GM06990 (cell line): Measurements from ENCODE around the gene CACNA2D2.
"Not testable (repeated sequence)": the region's sequence is repeated elsewhere in the genome, so short reads cannot be mapped to it uniquely, and the experiment has no call there.

Experiments used
- DNase-seq: peaks from one replicate; pipeline ENCODE4 v3.0.0-alpha.2; 2011; ENCODE audit not compliant: insufficient read length; ENCODE audit errors: extremely low read depth
- H3K27me3 ChIP-seq: replicated peaks from 2 replicates; pipeline ENCODE4 v1.6.0; 2011; ENCODE audit warnings: low read length; ENCODE audit not compliant: control insufficient read depth, insufficient read depth
- H3K36me3 ChIP-seq: 2 replicates; pipeline ENCODE4 v1.5.1; 2011; ENCODE audit warnings: low read length; ENCODE audit not compliant: control insufficient read depth, insufficient read depth
- H3K4me3 ChIP-seq: replicated peaks from 2 replicates; pipeline ENCODE4 v1.5.1; 2011; ENCODE audit warnings: low read depth, mild to moderate bottlenecking, control low read depth, low read length
- TF ChIP-seq, protein P1 (sequence below): IDR thresholded peaks from 2 replicates; pipeline ENCODE4 v1.5.1; 2011; ENCODE audit warnings: low read length, control low read depth, mild to moderate bottlenecking, inconsistent platforms; ENCODE audit not compliant: insufficient read depth, poor library complexity, severe bottlenecking

Gene CACNA2D2

DNA sequence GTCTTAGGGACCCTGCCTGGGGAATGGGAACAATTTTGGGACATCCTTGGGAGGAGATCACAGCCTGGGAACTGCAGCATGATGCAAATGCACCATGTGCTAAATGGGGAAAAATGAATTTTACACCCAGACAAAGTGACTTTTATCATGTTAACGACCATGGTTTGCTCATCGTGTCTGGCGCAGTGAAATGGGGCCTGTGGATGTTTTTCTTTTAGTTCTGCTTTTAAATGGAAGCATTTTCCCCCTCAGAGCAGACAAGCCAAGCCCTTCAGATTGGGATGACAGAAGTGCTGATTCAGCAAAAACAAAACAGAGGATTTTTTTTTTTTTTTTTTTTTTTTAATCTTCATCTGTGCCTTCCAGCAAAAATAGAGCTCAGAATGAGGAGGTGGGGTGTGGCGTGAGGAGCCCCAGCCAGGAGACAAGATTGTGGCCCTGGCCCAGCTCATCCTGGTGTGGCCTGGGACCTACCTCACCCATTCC lies 14.3 kb upstream of the CACNA2D2 start:
- Histone ChIP-seq H3K4me3 (no peak overlapping the region), H3K27me3 (no peaks in the 10 kb centered on the region; the same call in 1 of the 2 replicates), H3K36me3 (no peaks in the 10 kb centered on the region)
- no peak for DNase-seq
- TF ChIP-seq, protein P1, sequence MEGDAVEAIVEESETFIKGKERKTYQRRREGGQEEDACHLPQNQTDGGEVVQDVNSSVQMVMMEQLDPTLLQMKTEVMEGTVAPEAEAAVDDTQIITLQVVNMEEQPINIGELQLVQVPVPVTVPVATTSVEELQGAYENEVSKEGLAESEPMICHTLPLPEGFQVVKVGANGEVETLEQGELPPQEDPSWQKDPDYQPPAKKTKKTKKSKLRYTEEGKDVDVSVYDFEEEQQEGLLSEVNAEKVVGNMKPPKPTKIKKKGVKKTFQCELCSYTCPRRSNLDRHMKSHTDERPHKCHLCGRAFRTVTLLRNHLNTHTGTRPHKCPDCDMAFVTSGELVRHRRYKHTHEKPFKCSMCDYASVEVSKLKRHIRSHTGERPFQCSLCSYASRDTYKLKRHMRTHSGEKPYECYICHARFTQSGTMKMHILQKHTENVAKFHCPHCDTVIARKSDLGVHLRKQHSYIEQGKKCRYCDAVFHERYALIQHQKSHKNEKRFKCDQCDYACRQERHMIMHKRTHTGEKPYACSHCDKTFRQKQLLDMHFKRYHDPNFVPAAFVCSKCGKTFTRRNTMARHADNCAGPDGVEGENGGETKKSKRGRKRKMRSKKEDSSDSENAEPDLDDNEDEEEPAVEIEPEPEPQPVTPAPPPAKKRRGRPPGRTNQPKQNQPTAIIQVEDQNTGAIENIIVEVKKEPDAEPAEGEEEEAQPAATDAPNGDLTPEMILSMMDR: no peak

DNA sequence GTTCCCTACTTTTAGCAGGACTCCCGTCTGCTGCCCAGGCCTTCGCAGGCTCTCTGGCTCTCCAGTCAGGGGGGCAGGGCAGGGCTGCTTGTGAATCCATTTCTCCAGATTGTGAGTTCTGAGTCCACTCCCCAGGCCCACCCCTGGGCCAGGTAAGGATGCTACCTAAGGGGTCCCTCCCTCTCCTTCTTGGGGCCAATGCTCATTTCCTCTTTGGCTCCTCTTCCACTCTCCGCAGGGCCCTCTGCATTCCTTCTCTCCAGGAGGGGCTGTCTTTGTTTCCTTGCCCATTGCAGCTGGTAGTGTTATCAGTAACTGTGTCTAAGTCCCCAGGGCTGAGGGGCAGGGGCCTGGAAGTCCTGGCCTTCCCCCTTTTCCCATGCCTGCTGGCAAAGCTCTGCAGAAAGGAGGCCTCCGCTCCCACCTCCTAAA lies 13.0 kb upstream of the CACNA2D2 start:
- TF ChIP-seq, protein P1: no peak
- Histone ChIP-seq H3K36me3 (no peaks in the 10 kb centered on the region), H3K4me3 (no peak overlapping the region), H3K27me3 (no peaks in the 10 kb centered on the region; the same call in 1 of the 2 replicates)
- DNase-seq: no peak

DNA sequence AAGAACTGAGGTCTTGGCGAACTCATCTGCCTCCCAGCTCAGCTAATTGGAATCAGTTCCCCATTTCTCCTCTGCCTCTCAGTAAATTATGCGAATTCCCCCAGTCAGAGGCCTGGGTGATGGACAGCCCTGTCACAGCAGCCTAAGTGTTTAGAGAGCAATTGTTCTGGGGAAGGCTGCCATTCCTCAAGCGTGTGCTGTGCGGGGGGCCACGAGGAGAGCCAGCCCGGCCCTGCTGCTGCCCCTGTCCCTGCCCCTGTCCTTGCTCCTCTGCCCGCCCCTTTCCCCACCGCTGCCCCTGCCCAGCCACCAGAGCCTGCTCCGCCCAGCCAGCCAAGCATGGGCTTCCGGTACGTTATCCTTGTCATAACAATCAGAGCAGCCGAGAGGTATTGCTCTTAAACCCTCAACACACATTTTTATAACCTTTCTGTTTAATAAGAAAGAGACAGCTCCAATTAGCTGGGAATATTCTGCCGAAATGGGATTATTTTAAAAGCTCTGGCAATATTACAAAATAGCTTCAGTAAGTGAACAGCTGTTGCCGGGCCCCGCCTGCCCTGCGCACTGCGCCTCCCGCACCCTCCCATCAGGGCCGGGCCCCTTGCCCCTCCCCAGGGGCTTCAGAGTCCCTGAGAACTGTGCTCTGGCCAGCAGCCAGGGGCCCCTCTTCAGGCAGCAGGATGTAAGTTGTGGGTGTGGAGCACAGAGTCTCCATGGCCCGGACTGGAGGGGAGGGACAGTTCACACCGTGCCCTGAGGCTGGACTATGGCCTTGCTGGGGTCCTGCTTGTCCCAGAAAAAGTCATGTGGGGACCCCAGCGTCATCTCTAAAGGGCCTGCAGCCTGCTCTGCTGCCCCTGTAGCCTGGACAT lies 12.4 kb upstream of the CACNA2D2 start:
- TF ChIP-seq, protein P1: no peak
- Histone ChIP-seq H3K36me3 (no peaks in the 10 kb centered on the region), H3K4me3 (no peak overlapping the region), H3K27me3 (no peaks in the 10 kb centered on the region; the same call in 1 of the 2 replicates)
- no peak for DNase-seq

DNA sequence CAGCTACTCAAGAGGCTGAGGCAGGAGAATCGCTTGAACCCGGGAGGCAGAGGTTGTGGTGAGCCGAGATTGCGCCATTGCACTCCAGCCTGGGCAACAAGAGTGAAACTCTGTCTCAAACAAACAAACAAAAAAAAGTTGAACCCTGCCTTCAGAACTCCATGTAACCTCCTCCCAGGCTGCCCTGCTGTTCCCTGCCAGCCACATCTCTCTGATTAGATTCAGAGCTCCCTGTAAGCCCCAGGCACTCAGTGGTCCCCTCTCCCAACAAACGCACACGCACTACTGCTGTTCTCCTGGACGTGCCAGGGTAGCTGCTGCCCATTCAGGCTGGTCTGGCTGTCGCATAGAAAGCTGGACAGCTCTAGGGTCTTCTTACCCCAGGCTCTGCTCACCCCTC lies 9.5 kb upstream of the CACNA2D2 start:
- H3K4me3 ChIP-seq, H3K27me3 ChIP-seq, H3K36me3 ChIP-seq, DNase-seq: not testable (repeated sequence)

DNA sequence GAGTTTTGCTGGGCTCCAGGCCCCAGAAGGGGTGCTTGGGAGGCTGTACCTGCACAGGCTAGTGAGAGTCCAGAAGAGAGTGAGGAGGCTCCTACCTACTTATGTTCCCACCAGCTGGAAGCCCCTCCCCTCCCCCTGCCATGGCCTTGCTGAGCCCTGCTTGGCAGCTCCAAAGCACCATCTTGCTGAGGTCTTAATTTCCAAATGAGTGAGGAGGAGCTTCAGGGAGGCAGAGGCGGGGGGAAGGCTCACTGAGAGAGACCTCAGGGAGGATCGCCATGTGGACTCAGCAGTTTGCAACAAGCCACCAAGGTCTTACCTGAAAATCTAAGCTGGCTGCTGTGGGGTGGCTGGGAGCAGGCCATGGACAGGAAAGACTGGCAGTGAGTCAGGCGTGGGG lies 8.7 kb upstream of the CACNA2D2 start:
- Histone ChIP-seq H3K27me3 (peaks cover 3% of the 10 kb centered on the region), H3K4me3 (no peak overlapping the region), H3K36me3 (no peaks in the 10 kb centered on the region)
- TF ChIP-seq, protein P1: no peak
- DNase-seq: no peak

DNA sequence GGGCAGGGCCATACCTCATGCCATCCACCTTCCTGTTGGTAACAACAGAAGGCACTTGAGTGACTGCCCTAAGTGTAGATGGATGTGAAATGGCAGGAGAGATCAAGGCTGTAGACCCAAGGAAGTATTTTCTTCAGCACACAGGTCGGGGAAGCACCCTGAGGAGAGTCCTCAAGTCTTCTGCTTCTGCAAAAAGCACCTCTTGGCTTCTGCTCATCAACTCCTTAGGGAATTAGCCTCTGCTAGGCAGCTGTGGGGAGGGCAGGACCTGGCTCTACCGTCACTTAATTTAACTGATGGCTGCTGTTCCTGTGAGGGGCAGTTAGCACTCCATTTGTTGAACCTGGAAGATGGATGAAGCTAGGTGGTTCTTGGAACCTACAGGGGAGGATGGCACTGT lies 6.9 kb upstream of the CACNA2D2 start:
- peaks cover 3% of the 10 kb centered on the region for H3K27me3 ChIP-seq
- TF ChIP-seq, protein P1: no peak

More for the DNA sequence above, 6.9 kb upstream of the CACNA2D2 start:
- Histone ChIP-seq H3K4me3 (no peak overlapping the region), H3K36me3 (no peaks in the 10 kb centered on the region)
- DNase-seq: no peak
